Uterus (tissue), 2 donors: ENCODE measurements around the gene CACHD1.

Experiments used
- POLR2A ChIP-seq, 2 donors: fragments of 450-650 bp; IDR thresholded peaks; one replicate each; pipeline ENCODE4 v1.6.1; 2016; ENCODE audit warnings: antibody characterized with exemption in 2 of 2, mild to moderate bottlenecking in 1 of 2, moderate library complexity in 1 of 2
- TF ChIP-seq, protein P1 (sequence below), 4 experiments: fragments of 200-600 bp in 2 of 4; fragments of 450-650 bp in 2 of 4; sonication (generic) in 2 of 4; IDR thresholded peaks; one replicate each; pipeline ENCODE4 v1.5.1; 2016 to 2019; ENCODE audit warnings: antibody characterized with exemption in 4 of 4, mild to moderate bottlenecking in 2 of 4, moderate library complexity in 1 of 4

DNA sequence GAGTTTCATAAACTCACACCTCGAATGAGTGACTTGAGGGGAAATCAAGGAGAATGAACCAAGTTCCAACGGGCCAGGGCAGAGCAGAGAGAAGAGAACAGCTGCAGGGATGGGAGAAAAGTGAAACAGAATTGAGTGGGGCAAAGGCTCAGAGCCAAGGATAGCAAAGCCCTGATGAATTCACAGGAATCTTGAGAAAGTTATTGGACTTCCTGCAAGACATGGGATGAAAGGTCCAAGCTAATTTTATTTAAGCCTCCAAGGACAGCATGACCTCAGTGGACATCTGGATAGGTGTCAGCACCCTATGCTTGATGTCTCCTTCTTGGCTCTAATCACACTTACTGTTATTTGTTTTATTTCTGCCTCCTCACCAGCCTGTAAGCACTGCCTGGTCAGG, 232.0 kb downstream of the CACHD1 start:
- TF ChIP-seq, protein P1, sequence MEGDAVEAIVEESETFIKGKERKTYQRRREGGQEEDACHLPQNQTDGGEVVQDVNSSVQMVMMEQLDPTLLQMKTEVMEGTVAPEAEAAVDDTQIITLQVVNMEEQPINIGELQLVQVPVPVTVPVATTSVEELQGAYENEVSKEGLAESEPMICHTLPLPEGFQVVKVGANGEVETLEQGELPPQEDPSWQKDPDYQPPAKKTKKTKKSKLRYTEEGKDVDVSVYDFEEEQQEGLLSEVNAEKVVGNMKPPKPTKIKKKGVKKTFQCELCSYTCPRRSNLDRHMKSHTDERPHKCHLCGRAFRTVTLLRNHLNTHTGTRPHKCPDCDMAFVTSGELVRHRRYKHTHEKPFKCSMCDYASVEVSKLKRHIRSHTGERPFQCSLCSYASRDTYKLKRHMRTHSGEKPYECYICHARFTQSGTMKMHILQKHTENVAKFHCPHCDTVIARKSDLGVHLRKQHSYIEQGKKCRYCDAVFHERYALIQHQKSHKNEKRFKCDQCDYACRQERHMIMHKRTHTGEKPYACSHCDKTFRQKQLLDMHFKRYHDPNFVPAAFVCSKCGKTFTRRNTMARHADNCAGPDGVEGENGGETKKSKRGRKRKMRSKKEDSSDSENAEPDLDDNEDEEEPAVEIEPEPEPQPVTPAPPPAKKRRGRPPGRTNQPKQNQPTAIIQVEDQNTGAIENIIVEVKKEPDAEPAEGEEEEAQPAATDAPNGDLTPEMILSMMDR (IDR thresholded peaks at IDR 0.05) = no peak
- TF ChIP-seq POLR2A (IDR thresholded peaks at IDR 0.05) = no peak
